K562 (cell line): ENCODE results near the gene CERS2. TPM values are rescaled to one million over a fixed set of nuclear protein-coding genes. Genes with fewer than 3 reads are reported as not detected.

ENCODE experiments used
- BCOR ChIP-seq: fragments of 450-650 bp; IDR thresholded peaks from 2 replicates; pipeline ENCODE4 v1.6.1; 2016
- CBX3 ChIP-seq, 2 experiments: IDR thresholded peaks; 1 replicate in 1 of 2; 2 replicates in 1 of 2; pipeline ENCODE4 v1.6.1; 2012; ENCODE audit warnings: inconsistent platforms in 2 of 2, low read length in 2 of 2, borderline replicate concordance in 1 of 2, control low read depth in 1 of 2
- HOXB6 ChIP-seq: fragments of 250-450 bp; sonication (Bioruptor Pico); IDR thresholded peaks from 2 replicates; pipeline ENCODE4 v1.5.1; 2022; ENCODE audit warnings: mild to moderate bottlenecking, borderline replicate concordance
- LCOR ChIP-seq: sonication (generic); formaldehyde crosslinking; IDR thresholded peaks from 2 replicates; pipeline ENCODE4 v1.8.0; 2022; ENCODE audit warnings: mild to moderate bottlenecking, missing genetic modification reagents
- NR1H2 ChIP-seq: sonication (generic); formaldehyde crosslinking; IDR thresholded peaks from 2 replicates; pipeline ENCODE4 v1.4.0; 2020; ENCODE audit warnings: mild to moderate bottlenecking, missing genetic modification reagents
- POU5F1 ChIP-seq: fragments of 150-350 bp; IDR thresholded peaks from 2 replicates; pipeline ENCODE4 v1.6.1; 2014; ENCODE audit warnings: borderline replicate concordance, low read length, low read depth, mild to moderate bottlenecking; ENCODE audit not compliant: partially characterized antibody
- PPARD ChIP-seq: fragments of 250-450 bp; sonication (Bioruptor Pico); IDR thresholded peaks from 2 replicates; pipeline ENCODE4 v1.8.0; 2022; ENCODE audit warnings: inconsistent platforms, mild to moderate bottlenecking, moderate library complexity
- PRMT5 ChIP-seq: sonication (generic); formaldehyde crosslinking; IDR thresholded peaks from 2 replicates; pipeline ENCODE4 v1.5.0; 2020; ENCODE audit warnings: missing genetic modification reagents
- RBBP5 ChIP-seq: fragments of 200-600 bp; sonication (generic); IDR thresholded peaks from 2 replicates; pipeline ENCODE4 v1.6.1; 2012; ENCODE audit warnings: borderline replicate concordance, mild to moderate bottlenecking, low read length, control low read depth, inconsistent platforms; ENCODE audit not compliant: insufficient read depth, poor library complexity, severe bottlenecking
- RFX1 ChIP-seq: fragments of 450-650 bp; IDR thresholded peaks from 2 replicates; pipeline ENCODE4 v1.6.1; 2016; ENCODE audit warnings: mild to moderate bottlenecking, moderate library complexity
- RFX5 ChIP-seq: IDR thresholded peaks from 2 replicates; pipeline ENCODE4 v1.6.1; 2011; ENCODE audit warnings: low read depth, mild to moderate bottlenecking, improper control_type of control experiment, low read length
- TAF7 ChIP-seq: fragments of 450-650 bp; IDR thresholded peaks from 2 replicates; pipeline ENCODE4 v1.6.1; 2016; ENCODE audit warnings: missing genetic modification characterization, missing compliant biosample characterization
- polyA plus RNA-seq, 8 experiments: library from polyadenylated mRNA; depleted of rRNA in 4 of 8; stranded (reverse) in 5 of 8; unstranded in 3 of 8; fragments of >200 nt; fragmentation: Nextera tagmentation in 2 of 8; fragmentation: Illumina TruSeq in 1 of 8; extraction: Ambion mirVana in 2 of 8; extraction: Trizol in 1 of 8; gene quantifications; 2 replicates each; pipeline versions ENCODE4 v1.2.1 to v1.2.3, GENCODE V29; 2011 to 2014; ENCODE audit warnings: inconsistent platforms in 1 of 8, missing spikeins in 1 of 8
- total RNA-seq, 7 experiments: library from RNA; depleted of rRNA in 6 of 7; stranded (reverse); fragments of >200 nt in 6 of 7; fragmentation: Illumina TruSeq in 2 of 7; extraction: Trizol in 2 of 7; gene quantifications; 2 replicates each; pipeline versions ENCODE4 v1.2.1 to v1.2.3, GENCODE V29; 2011 to 2021; ENCODE audit warnings: low replicate concordance in 1 of 7
- TF ChIP-seq, protein P1 (sequence below): fragments of 150-350 bp; IDR thresholded peaks from 2 replicates; pipeline ENCODE4 v1.6.1; 2014; ENCODE audit warnings: low read depth, mild to moderate bottlenecking, low read length, borderline replicate concordance
- TF ChIP-seq, protein P2 (sequence below), 2 experiments: fragments of 450-650 bp in 1 of 2; IDR thresholded peaks; 2 replicates each; pipeline ENCODE4 v1.6.1; 2011 to 2017; ENCODE audit warnings: low read depth in 2 of 2, antibody characterized with exemption in 1 of 2, borderline replicate concordance in 1 of 2, low read length in 1 of 2, mild to moderate bottlenecking in 1 of 2, mixed read lengths in 1 of 2; ENCODE audit not compliant: control insufficient read depth in 1 of 2
- TF ChIP-seq, protein P3 (sequence below): fragments of 450-650 bp; formaldehyde crosslinking; conservative IDR thresholded peaks from 2 replicates; pipeline ENCODE4 v1.4.0; 2022; ENCODE audit warnings: mild to moderate bottlenecking, missing genetic modification characterization
- TF ChIP-seq, protein P4 (sequence below): fragments of 450-650 bp; IDR thresholded peaks from 2 replicates; pipeline ENCODE4 v1.6.1; 2017; ENCODE audit warnings: antibody characterized with exemption

Gene CERS2
- total and polyA plus RNA-seq, 9 of the 15 experiments (the other 6 are each of a cell fraction or from before 2014, with no cell fraction given), result 23.4 to 295 (median 132) TPM

DNA sequence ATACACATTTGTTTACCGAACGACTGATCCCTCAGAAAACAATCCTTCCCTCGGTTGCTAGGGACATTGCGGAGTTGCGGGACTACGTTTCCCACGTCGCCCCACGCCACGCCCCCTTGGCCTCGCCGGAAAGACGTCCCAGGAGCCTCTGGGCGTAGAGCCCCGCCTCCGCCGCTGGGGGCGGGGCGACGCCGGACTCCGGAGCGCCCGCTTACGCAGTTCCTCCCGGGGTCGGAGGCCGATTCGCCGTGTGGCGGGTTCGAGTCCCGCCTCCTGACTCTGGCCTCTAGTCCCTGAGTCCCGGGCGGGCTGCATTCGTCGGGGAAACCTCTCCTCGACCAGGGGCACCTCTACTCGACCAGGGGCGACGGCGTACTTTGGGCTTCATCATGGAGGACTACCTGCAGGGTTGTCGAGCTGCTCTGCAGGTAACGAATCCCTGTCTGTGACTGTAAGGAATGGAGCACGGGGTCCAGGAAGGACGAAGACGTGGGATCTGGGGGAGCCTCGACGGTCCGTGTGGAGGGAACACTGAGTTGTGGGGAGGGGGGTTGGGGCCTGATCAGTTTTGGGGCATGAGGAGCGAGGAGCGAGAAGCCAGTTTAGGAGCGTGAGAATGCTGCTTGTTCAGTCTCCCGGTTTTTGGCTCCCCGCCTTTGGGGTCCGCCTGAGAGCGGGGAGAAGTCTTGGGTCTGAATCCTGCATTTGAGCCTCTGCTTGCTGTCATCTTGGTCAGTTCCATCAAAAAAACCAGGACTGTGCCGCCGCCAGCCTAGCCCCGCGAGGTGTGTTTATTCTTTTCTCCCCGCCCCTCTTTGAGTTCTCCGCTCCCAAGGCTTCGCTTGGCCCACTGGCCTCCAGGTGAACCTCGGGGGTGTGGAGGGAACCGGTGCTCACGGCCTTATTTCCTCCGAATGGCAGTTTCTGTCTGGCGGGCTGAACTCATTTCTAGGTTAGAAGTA is 33.9 kb upstream of the CERS2 start, which contains the start of gene PRUNE1 (continued):
- TF ChIP-seq, protein P1, sequence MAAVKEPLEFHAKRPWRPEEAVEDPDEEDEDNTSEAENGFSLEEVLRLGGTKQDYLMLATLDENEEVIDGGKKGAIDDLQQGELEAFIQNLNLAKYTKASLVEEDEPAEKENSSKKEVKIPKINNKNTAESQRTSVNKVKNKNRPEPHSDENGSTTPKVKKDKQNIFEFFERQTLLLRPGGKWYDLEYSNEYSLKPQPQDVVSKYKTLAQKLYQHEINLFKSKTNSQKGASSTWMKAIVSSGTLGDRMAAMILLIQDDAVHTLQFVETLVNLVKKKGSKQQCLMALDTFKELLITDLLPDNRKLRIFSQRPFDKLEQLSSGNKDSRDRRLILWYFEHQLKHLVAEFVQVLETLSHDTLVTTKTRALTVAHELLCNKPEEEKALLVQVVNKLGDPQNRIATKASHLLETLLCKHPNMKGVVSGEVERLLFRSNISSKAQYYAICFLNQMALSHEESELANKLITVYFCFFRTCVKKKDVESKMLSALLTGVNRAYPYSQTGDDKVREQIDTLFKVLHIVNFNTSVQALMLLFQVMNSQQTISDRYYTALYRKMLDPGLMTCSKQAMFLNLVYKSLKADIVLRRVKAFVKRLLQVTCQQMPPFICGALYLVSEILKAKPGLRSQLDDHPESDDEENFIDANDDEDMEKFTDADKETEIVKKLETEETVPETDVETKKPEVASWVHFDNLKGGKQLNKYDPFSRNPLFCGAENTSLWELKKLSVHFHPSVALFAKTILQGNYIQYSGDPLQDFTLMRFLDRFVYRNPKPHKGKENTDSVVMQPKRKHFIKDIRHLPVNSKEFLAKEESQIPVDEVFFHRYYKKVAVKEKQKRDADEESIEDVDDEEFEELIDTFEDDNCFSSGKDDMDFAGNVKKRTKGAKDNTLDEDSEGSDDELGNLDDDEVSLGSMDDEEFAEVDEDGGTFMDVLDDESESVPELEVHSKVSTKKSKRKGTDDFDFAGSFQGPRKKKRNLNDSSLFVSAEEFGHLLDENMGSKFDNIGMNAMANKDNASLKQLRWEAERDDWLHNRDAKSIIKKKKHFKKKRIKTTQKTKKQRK, result no peak
- TF ChIP-seq PRMT5, result no peak
- TF ChIP-seq RBBP5, result peak; percentile 66
- no peak for TF ChIP-seq NR1H2 (CRISPR knock-in tag)
- no peak for TF ChIP-seq POU5F1
- peak; percentile 86 for TF ChIP-seq RFX1
- TF ChIP-seq, protein P2, sequence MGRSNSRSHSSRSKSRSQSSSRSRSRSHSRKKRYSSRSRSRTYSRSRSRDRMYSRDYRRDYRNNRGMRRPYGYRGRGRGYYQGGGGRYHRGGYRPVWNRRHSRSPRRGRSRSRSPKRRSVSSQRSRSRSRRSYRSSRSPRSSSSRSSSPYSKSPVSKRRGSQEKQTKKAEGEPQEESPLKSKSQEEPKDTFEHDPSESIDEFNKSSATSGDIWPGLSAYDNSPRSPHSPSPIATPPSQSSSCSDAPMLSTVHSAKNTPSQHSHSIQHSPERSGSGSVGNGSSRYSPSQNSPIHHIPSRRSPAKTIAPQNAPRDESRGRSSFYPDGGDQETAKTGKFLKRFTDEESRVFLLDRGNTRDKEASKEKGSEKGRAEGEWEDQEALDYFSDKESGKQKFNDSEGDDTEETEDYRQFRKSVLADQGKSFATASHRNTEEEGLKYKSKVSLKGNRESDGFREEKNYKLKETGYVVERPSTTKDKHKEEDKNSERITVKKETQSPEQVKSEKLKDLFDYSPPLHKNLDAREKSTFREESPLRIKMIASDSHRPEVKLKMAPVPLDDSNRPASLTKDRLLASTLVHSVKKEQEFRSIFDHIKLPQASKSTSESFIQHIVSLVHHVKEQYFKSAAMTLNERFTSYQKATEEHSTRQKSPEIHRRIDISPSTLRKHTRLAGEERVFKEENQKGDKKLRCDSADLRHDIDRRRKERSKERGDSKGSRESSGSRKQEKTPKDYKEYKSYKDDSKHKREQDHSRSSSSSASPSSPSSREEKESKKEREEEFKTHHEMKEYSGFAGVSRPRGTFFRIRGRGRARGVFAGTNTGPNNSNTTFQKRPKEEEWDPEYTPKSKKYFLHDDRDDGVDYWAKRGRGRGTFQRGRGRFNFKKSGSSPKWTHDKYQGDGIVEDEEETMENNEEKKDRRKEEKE (IDR thresholded peaks at IDR 0.05; ENCODE audit: borderline replicate concordance in 1 of 2, control insufficient read depth in 1 of 2, low read depth in 2 of 2, low read length in 1 of 2), result peak; percentile 23 to 60; a peak in 1 of 4 replicates
- TF ChIP-seq HOXB6 (CRISPR knock-in tag), result no peak
- no peak; the same call in 1 of the 2 replicates for TF ChIP-seq TAF7 (tag)
- TF ChIP-seq CBX3 (IDR thresholded peaks at IDR 0.05; ENCODE audit: borderline replicate concordance in 1 of 2, low read length in 2 of 2), result peak in 1 of 2 experiments; percentile 18; a peak in 1 of 3 replicates
- peak; percentile 62; the same call in 1 of the 2 replicates for TF ChIP-seq RFX5
- TF ChIP-seq, protein P3, sequence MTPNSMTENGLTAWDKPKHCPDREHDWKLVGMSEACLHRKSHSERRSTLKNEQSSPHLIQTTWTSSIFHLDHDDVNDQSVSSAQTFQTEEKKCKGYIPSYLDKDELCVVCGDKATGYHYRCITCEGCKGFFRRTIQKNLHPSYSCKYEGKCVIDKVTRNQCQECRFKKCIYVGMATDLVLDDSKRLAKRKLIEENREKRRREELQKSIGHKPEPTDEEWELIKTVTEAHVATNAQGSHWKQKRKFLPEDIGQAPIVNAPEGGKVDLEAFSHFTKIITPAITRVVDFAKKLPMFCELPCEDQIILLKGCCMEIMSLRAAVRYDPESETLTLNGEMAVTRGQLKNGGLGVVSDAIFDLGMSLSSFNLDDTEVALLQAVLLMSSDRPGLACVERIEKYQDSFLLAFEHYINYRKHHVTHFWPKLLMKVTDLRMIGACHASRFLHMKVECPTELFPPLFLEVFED (CRISPR knock-in tag), result 0 out of 2 replicates have a peak, but pooled peaks have one; percentile 10
- TF ChIP-seq BCOR, result peak; percentile 70
- no peak for TF ChIP-seq LCOR
- TF ChIP-seq, protein P4, sequence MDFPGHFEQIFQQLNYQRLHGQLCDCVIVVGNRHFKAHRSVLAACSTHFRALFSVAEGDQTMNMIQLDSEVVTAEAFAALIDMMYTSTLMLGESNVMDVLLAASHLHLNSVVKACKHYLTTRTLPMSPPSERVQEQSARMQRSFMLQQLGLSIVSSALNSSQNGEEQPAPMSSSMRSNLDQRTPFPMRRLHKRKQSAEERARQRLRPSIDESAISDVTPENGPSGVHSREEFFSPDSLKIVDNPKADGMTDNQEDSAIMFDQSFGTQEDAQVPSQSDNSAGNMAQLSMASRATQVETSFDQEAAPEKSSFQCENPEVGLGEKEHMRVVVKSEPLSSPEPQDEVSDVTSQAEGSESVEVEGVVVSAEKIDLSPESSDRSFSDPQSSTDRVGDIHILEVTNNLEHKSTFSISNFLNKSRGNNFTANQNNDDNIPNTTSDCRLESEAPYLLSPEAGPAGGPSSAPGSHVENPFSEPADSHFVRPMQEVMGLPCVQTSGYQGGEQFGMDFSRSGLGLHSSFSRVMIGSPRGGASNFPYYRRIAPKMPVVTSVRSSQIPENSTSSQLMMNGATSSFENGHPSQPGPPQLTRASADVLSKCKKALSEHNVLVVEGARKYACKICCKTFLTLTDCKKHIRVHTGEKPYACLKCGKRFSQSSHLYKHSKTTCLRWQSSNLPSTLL, result no peak
- TF ChIP-seq PPARD (CRISPR knock-in tag), result no peak
